Natural killer cell (primary cell): ENCODE measurements around the gene UQCRC1. TPM values are rescaled to one million over a fixed set of nuclear protein-coding genes. Genes with fewer than 3 reads are reported as not detected.

ENCODE experiments used
- ATAC-seq, 3 donors: fragments of 150-1000 bp in 2 of 3; fragments of 200-7000 bp in 1 of 3; cut with Tn5 transposase; 1 replicate in 1 of 3; 2 replicates in 2 of 3; pipeline ENCODE4 v1.10.0; 2021; ENCODE audit warnings: mild to moderate bottlenecking in 2 of 3, moderate library complexity in 2 of 3
- DNase-seq, 2 donors: peaks; one replicate each; pipeline versions ENCODE4 v3.0.0 to v3.0.0-alpha.2; 2013 to 2021; ENCODE audit warnings: mixed read lengths in 1 of 2
- H3K27ac ChIP-seq: one replicate; pipeline ENCODE4 v1.5.1; 2013; ENCODE audit warnings: mild to moderate bottlenecking, low read length
- H3K27me3 ChIP-seq: one replicate; pipeline ENCODE4 v1.6.1; 2013; ENCODE audit warnings: low read length; ENCODE audit not compliant: control insufficient read depth, insufficient read depth
- H3K36me3 ChIP-seq: one replicate; pipeline ENCODE4 v1.6.1; 2013; ENCODE audit warnings: low read length; ENCODE audit not compliant: control insufficient read depth, insufficient read depth
- H3K4me1 ChIP-seq: one replicate; pipeline ENCODE4 v1.6.1; 2013; ENCODE audit warnings: low read length; ENCODE audit not compliant: control insufficient read depth, insufficient read depth
- H3K4me3 ChIP-seq: one replicate; pipeline ENCODE4 v1.5.1; 2013; ENCODE audit warnings: low read length
- H3K9me3 ChIP-seq: one replicate; pipeline ENCODE4 v1.6.1; 2013; ENCODE audit warnings: low read length; ENCODE audit not compliant: control insufficient read depth, insufficient read depth
- H3K27ac Mint-ChIP-seq, 2 donors: one replicate each; pipeline ENCODE4 v1.8.0; 2022; ENCODE audit warnings: mild to moderate bottlenecking in 2 of 2, mixed read lengths in 2 of 2, moderate library complexity in 1 of 2
- H3K27me3 Mint-ChIP-seq, 2 donors: one replicate each; pipeline ENCODE4 v1.8.0; 2022; ENCODE audit warnings: low read depth in 2 of 2, mixed read lengths in 2 of 2
- H3K36me3 Mint-ChIP-seq: one replicate; pipeline ENCODE4 v1.8.0; 2022; ENCODE audit warnings: mixed read lengths
- H3K4me1 Mint-ChIP-seq, 2 donors: one replicate each; pipeline ENCODE4 v1.8.0; 2022; ENCODE audit warnings: mixed read lengths in 2 of 2
- H3K4me3 Mint-ChIP-seq: one replicate; pipeline ENCODE4 v1.8.0; 2022; ENCODE audit warnings: mild to moderate bottlenecking, moderate library complexity, mixed read lengths
- H3K9me3 Mint-ChIP-seq, 2 donors: one replicate each; pipeline ENCODE4 v1.8.0; 2022; ENCODE audit warnings: mixed read lengths in 2 of 2
- WGBS: methylation state at CpG from one replicate; pipeline ENCODE4 v1.1.7; 2013; ENCODE audit warnings: missing lambda C conversion rate; ENCODE audit not compliant: insufficient coverage; 5-methylcytosine and 5-hydroxymethylcytosine counted together
- intact Hi-C: fragments of 100-400 bp; cut with micrococcal nuclease; formaldehyde crosslinking; loops from one replicate; pipeline ENCODE4 v1.14.2; 2022
- total RNA-seq, 4 donors: library from RNA; stranded (reverse); fragments of 120-200 nt in 1 of 4; gene quantifications; one replicate each; pipeline versions ENCODE4 v1.2.3 to v1.2.4, GENCODE V29; 2013 to 2022
- TF ChIP-seq, protein P1 (sequence below): fragments of 200-600 bp; IDR thresholded peaks from one replicate; pipeline ENCODE4 v1.8.0; 2022; ENCODE audit warnings: antibody characterized with exemption

UQCRC1 gene
- total RNA-seq: 100 to 1,000 TPM; 117 to 139 (median 124) TPM
- 92.6 TPM for total RNA-seq (2013)

DNA sequence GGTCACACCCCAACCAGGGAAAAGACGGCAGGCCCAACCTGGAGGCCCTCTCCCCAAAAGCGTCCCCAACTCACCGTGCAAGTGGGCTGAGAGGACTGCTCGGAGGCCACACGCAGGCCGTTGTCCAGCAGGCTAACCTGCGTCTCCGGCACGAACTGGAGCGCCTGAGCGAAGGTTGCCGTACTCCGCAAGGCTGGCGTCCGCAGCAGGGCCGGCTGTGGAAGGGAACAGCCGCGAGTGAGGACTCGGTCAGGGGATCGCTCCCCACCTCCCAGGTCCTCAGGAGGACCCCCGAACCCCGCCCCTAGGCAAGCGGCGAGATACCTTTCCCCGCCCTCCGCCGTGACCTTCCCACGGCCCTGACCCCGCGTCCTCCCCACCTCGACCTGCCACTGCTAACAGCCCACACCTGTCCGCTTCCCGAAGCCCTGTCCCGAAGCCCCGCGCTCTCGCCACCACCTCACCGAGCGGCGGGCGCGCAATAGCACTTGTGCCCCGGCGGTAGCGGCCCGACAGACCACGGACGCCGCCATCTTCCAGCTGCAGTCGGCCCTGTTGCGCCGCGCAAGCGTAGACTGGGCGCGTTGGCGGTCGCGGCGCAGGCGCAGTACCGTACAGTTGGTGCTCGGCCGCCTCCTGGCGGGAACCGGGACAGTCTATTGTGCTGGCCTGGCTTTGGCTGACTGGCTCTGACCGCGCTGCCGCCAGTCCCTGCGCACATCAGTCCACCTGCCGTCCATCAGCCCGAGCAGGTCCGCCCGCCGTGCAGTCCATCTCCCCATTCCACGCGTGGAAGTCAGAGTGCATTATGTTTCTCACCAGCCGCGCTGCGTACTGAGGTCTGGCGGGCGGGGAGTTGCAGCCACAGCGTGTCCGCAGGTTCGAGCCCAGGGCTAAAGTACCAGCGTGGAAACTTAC, at the start of gene UQCRC1:
TSS of gene UQCRC1 (minus strand) at position 559 of the 918 bp plus-strand sequence. CDS start at position 533, 26 bp downstream.
- 3% methylated on average over 86 of the region's 86 CpGs for WGBS
- H3K36me3 Mint-ChIP-seq: no peaks in the 10 kb centered on the region
- peak; percentile 98 to 100 (median 99) for ATAC-seq

DNA sequence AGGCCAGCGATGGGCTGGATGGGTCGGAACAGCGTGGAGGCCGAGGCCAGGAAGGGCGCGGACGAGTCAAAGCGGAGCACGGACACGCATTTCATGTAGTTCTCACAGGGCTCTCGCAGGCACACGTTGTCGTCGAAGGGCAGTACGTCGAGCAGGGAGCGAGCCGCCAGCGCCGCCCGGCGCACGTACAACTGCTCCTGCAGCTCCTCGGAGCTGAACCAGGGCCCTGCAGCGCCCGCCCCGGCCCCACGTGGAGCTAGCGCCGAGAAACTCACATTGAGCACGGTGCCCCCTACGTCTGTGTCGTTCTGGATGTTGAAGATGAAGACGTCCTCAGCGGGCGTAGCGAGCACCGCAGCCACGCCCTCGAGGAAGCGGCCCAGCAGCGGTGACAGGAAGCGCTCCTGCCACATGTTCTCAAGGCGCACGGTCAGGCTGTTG, 47.4 kb upstream of the UQCRC1 start:
- peak overlapping the region; percentile 49 for H3K4me3 ChIP-seq
- intact Hi-C loops: no loop called here
- TF ChIP-seq, protein P1, sequence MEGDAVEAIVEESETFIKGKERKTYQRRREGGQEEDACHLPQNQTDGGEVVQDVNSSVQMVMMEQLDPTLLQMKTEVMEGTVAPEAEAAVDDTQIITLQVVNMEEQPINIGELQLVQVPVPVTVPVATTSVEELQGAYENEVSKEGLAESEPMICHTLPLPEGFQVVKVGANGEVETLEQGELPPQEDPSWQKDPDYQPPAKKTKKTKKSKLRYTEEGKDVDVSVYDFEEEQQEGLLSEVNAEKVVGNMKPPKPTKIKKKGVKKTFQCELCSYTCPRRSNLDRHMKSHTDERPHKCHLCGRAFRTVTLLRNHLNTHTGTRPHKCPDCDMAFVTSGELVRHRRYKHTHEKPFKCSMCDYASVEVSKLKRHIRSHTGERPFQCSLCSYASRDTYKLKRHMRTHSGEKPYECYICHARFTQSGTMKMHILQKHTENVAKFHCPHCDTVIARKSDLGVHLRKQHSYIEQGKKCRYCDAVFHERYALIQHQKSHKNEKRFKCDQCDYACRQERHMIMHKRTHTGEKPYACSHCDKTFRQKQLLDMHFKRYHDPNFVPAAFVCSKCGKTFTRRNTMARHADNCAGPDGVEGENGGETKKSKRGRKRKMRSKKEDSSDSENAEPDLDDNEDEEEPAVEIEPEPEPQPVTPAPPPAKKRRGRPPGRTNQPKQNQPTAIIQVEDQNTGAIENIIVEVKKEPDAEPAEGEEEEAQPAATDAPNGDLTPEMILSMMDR: no peak
- WGBS: 62% methylated on average over 45 of the region's 45 CpGs
- H3K27ac ChIP-seq: peak overlapping the region; percentile 29
- Mint-ChIP-seq H3K27ac (peak overlapping the region in 1 of 2 donors; percentile 73), H3K4me1 (peaks cover 5 to 8% of the 10 kb centered on the region in 2 donors), H3K9me3 (no peaks in the 10 kb centered on the region), H3K4me3 (peak overlapping the region; percentile 77), H3K27me3 (peaks cover 7 to 8% of the 10 kb centered on the region in 2 donors), H3K36me3 (no peaks in the 10 kb centered on the region)
- peaks cover 3% of the 10 kb centered on the region for H3K9me3 ChIP-seq
- H3K27me3 ChIP-seq: peaks cover 4% of the 10 kb centered on the region
- DNase-seq (peak in 1 of 2 donors; percentile 64), ATAC-seq (no peak)
- no peaks in the 10 kb centered on the region for H3K36me3 ChIP-seq
- peaks cover 33% of the 10 kb centered on the region for H3K4me1 ChIP-seq

More for the DNA sequence above, at the start of gene UQCRC1:
- Histone ChIP-seq H3K36me3 (peaks cover 15% of the 10 kb centered on the region), H3K27ac (peak within 1 kb of the TSS; percentile 81), H3K4me1 (peaks cover 14% of the 10 kb centered on the region), H3K9me3 (no peaks in the 10 kb centered on the region), H3K27me3 (no peaks in the 10 kb centered on the region), H3K4me3 (peak within 1 kb of the TSS; percentile 99)
- Mint-ChIP-seq H3K4me1 (peaks cover 6 to 21% of the 10 kb centered on the region in 2 donors), H3K4me3 (peak within 1 kb of the TSS; percentile 99), H3K27me3 (no peaks in the 10 kb centered on the region), H3K27ac (peak within 1 kb of the TSS; percentile 90 to 98), H3K9me3 (no peaks in the 10 kb centered on the region)
- TF ChIP-seq, protein P1: peak; percentile 76
- intact Hi-C loops: loop anchor here (2.0 kb wide), 2 partner anchors 45 to 209 kb away; no protein-coding TSS in a partner anchor
- peak; percentile 93 to 97 for DNase-seq

DNA sequence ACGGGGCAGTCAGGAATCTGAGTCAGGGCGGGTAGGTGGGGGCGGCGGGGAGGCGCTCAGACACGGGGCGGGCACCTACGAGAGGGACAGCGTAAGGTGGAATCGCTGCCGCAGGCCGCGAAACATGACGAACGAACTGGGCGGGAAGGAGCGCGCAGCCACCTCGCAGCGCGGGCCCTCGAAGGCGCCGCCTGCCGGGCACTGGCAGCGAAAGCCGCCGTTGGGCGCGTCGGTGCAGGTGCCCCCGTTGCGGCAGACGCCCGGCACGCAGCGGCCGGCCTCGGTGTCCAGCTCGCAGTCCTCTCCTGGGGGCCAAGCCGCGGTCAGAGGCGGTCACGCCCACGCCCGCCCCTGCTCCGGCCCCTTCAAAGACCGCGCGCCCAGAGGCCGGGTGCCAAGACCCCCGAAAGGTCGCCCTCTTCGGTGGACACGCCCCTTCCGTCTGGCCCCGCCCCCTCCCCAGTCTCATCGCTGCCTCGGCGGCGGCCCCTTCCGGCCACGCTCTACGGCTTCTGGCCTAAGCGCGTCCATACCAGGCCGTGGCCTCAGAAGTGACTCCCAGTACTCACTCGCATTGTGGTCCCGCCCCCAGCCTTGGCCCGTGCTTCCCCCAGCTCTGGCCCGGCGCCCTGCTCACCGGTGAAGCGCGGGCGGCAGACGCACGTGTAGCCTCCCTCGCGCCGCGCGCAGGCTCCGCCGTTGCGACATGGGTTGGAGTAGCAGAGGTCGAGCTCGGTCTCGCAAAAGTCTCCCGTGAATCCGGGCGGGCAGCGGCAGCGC, 46.8 kb upstream of the UQCRC1 start:
- H3K36me3 ChIP-seq: no peaks in the 10 kb centered on the region
- peaks cover 7 to 8% of the 10 kb centered on the region in 2 donors for H3K27me3 Mint-ChIP-seq
- DNase-seq (peak; percentile 83 to 94), ATAC-seq (peak; percentile 86 to 89 (median 87))
- H3K27ac Mint-ChIP-seq: peak overlapping the region; percentile 31 to 73
- WGBS: 6% methylated on average over 94 of the region's 94 CpGs
- no peaks in the 10 kb centered on the region for H3K9me3 Mint-ChIP-seq
- peak overlapping the region; percentile 77 for H3K4me3 Mint-ChIP-seq
- peaks cover 27% of the 10 kb centered on the region for H3K4me1 ChIP-seq
- TF ChIP-seq, protein P1: peak; percentile 78
- H3K4me1 Mint-ChIP-seq: peaks cover 5 to 8% of the 10 kb centered on the region in 2 donors
- intact Hi-C loops: no loop called here
- peak overlapping the region; percentile 58 for H3K27ac ChIP-seq
- H3K9me3 ChIP-seq: peaks cover 3% of the 10 kb centered on the region
- no peaks in the 10 kb centered on the region for H3K36me3 Mint-ChIP-seq
- H3K27me3 ChIP-seq: peaks cover 3% of the 10 kb centered on the region
- peak overlapping the region; percentile 49 for H3K4me3 ChIP-seq
